Tibial nerve (tissue), 4 donors: ENCODE data around the gene CLN6. TPM values are rescaled to one million over a fixed set of nuclear protein-coding genes. Genes with fewer than 3 reads are reported as not detected.

Experiments
- DNase-seq, 2 donors: peaks; one replicate each; pipeline ENCODE4 v3.0.0-alpha.2; 2019; ENCODE audit warnings: low spot score in 2 of 2
- H3K27ac ChIP-seq, 4 donors: fragments of 200-600 bp; sonication (generic) in 3 of 4; one replicate each; pipeline ENCODE4 v1.5.1; 2017 to 2019; ENCODE audit warnings: mild to moderate bottlenecking in 1 of 4
- H3K27me3 ChIP-seq, 2 donors: fragments of 200-600 bp; sonication (generic) in 1 of 2; one replicate each; pipeline versions ENCODE4 v1.5.1 to v1.6.0; 2017 to 2019
- H3K36me3 ChIP-seq, 3 donors: fragments of 200-600 bp; sonication (generic); one replicate each; pipeline ENCODE4 v1.5.1; 2018 to 2019
- H3K4me1 ChIP-seq, 4 donors: fragments of 200-600 bp; sonication (generic) in 3 of 4; one replicate each; pipeline ENCODE4 v1.5.1; 2017 to 2019
- H3K4me3 ChIP-seq, 4 donors: fragments of 200-600 bp; sonication (generic) in 3 of 4; one replicate each; pipeline ENCODE4 v1.5.1; 2017 to 2019; ENCODE audit warnings: mild to moderate bottlenecking in 1 of 4, moderate library complexity in 1 of 4
- H3K9me3 ChIP-seq, 4 donors: fragments of 200-600 bp; sonication (generic) in 3 of 4; one replicate each; pipeline ENCODE4 v1.5.1; 2017 to 2019
- CTCF ChIP-seq, 5 experiments: fragments of 200-600 bp in 3 of 5; fragments of 450-650 bp in 2 of 5; sonication (generic) in 3 of 5; IDR thresholded peaks; one replicate each; pipeline ENCODE4 v1.5.1; 2016 to 2019; ENCODE audit warnings: antibody characterized with exemption in 5 of 5, mild to moderate bottlenecking in 3 of 5, moderate library complexity in 2 of 5
- EP300 ChIP-seq, 2 donors: sonication (generic); formaldehyde crosslinking; IDR thresholded peaks; one replicate each; pipeline ENCODE4 v1.6.1; 2017; ENCODE audit warnings: antibody characterized with exemption in 2 of 2, mild to moderate bottlenecking in 1 of 2
- POLR2A ChIP-seq, 2 donors: fragments of 450-650 bp; IDR thresholded peaks; one replicate each; pipeline ENCODE4 v1.6.1; 2017; ENCODE audit warnings: antibody characterized with exemption in 2 of 2, mild to moderate bottlenecking in 2 of 2, moderate library complexity in 2 of 2
- WGBS, 2 donors: methylation state at CpG; one replicate each; pipeline ENCODE4 v1.1.5; 2018; 5-methylcytosine and 5-hydroxymethylcytosine counted together
- total RNA-seq, 4 donors: library from RNA; depleted of rRNA; stranded (reverse); fragments of >200 nt; gene quantifications; one replicate each; pipeline ENCODE4 v1.1.0, GENCODE V29; 2016

CLN6 gene
- total RNA-seq, 4 donors from 2014 or later: 10.0 to 28.8 (median 16.3) TPM

GRCh38 chr15:68207176-68207935 is 22.2 kb downstream of the CLN6 start:
- Histone ChIP-seq H3K9me3 (no peaks in the 10 kb centered on the region), H3K4me1 (peaks cover 0 to 41% (median 19%) of the 10 kb centered on the region in 4 donors), H3K27ac (no peak overlapping the region), H3K4me3 (no peak overlapping the region), H3K27me3 (no peaks in the 10 kb centered on the region), H3K36me3 (peaks cover 0 to 13% (median 0%) of the 10 kb centered on the region in 3 donors)
- DNase-seq: no peak
- 90 to 94% methylated on average over 10 to 12 of the region's 12 CpGs for WGBS, 2 donors
- no peak for TF ChIP-seq EP300 (IDR thresholded peaks at IDR 0.05)
- TF ChIP-seq POLR2A (IDR thresholded peaks at IDR 0.05): no peak
- TF ChIP-seq CTCF (IDR thresholded peaks at IDR 0.05): no peak

GRCh38 chr15:68206711-68207151 is 22.8 kb downstream of the CLN6 start:
- WGBS, 2 donors: 90 to 92% methylated on average over 12 of the region's 12 CpGs
- Histone ChIP-seq H3K4me3 (no peak overlapping the region), H3K9me3 (no peaks in the 10 kb centered on the region), H3K27me3 (no peaks in the 10 kb centered on the region), H3K27ac (peak overlapping the region in 2 of 4 donors; percentile 54 to 72), H3K36me3 (peaks cover 0 to 13% (median 0%) of the 10 kb centered on the region in 3 donors), H3K4me1 (peaks cover 0 to 41% (median 19%) of the 10 kb centered on the region in 4 donors)
- TF ChIP-seq EP300 (IDR thresholded peaks at IDR 0.05) (no peak), POLR2A (IDR thresholded peaks at IDR 0.05) (no peak), CTCF (IDR thresholded peaks at IDR 0.05) (no peak)
- DNase-seq: no peak

- TF ChIP-seq POLR2A (IDR thresholded peaks at IDR 0.05) (no peak), EP300 (IDR thresholded peaks at IDR 0.05) (peak in 1 of 2 donors; percentile 62)
- no peaks in the 10 kb centered on the region for H3K9me3 ChIP-seq
- peak overlapping the region in 3 of 4 donors; percentile 69 to 76 (median 72) for H3K27ac ChIP-seq
- peaks cover 0 to 13% (median 0%) of the 10 kb centered on the region in 3 donors for H3K36me3 ChIP-seq
- 54 to 65% methylated on average over 11 to 14 of the region's 14 CpGs for WGBS, 2 donors
- peak in 1 of 2 donors; percentile 53 for DNase-seq
- peaks cover 0 to 46% (median 19%) of the 10 kb centered on the region in 4 donors for H3K4me1 ChIP-seq
- no peaks in the 10 kb centered on the region for H3K27me3 ChIP-seq
- H3K4me3 ChIP-seq: peak overlapping the region in 2 of 4 donors; percentile 20 to 39
Measured at GRCh38 chr15:68205954-68206539, 23.5 kb downstream of the CLN6 start.

- DNase-seq: no peak
- Histone ChIP-seq H3K27ac (peak overlapping the region in 3 of 4 donors; percentile 69 to 76 (median 72)), H3K9me3 (no peaks in the 10 kb centered on the region), H3K4me3 (peak overlapping the region in 2 of 4 donors; percentile 20 to 39), H3K36me3 (peaks cover 0 to 13% (median 0%) of the 10 kb centered on the region in 3 donors), H3K4me1 (peaks cover 0 to 46% (median 17%) of the 10 kb centered on the region in 4 donors), H3K27me3 (no peaks in the 10 kb centered on the region)
- 78 to 83% methylated on average over 9 to 12 of the region's 13 CpGs for WGBS, 2 donors
- no peak for TF ChIP-seq EP300 (IDR thresholded peaks at IDR 0.05)
- TF ChIP-seq CTCF (IDR thresholded peaks at IDR 0.05): no peak
- no peak for TF ChIP-seq POLR2A (IDR thresholded peaks at IDR 0.05)
Measured at GRCh38 chr15:68205558-68205944, 24.0 kb downstream of the CLN6 start.

GRCh38 chr15:68204776-68205557 is 24.6 kb downstream of the CLN6 start, which contains the start of gene CALML4:
CALML4 (minus strand) TSS chr15:68205332; CDS start chr15:68205247, 85 bp downstream.
- H3K36me3 ChIP-seq: peaks cover 0 to 13% (median 0%) of the 10 kb centered on the region in 3 donors
- H3K4me3 ChIP-seq: peak within 1 kb of the TSS in 3 of 4 donors; percentile 2 to 39 (median 20)
- no peaks in the 10 kb centered on the region for H3K9me3 ChIP-seq
- peaks cover 0 to 50% (median 20%) of the 10 kb centered on the region in 4 donors for H3K4me1 ChIP-seq
- H3K27ac ChIP-seq: peak within 1 kb of the TSS in 3 of 4 donors; percentile 69 to 76 (median 72)
- 29 to 50% methylated on average over 12 to 15 of the region's 16 CpGs for WGBS, 2 donors
- H3K27me3 ChIP-seq: no peaks in the 10 kb centered on the region
- TF ChIP-seq EP300 (IDR thresholded peaks at IDR 0.05) (peak in 1 of 2 donors; percentile 35), CTCF (IDR thresholded peaks at IDR 0.05) (no peak), POLR2A (IDR thresholded peaks at IDR 0.05) (peak in 1 of 2 donors; percentile 24)
- peak; percentile 53 to 58 for DNase-seq
